Hepatocyte (in vitro differentiated cells): ENCODE data around the gene CRISPLD2. TPM values are rescaled to one million over a fixed set of nuclear protein-coding genes. Genes with fewer than 3 reads are reported as not detected.

Source experiments
- DNase-seq: peaks from one replicate; pipeline ENCODE4 v3.0.0-alpha.2; 2016; ENCODE audit warnings: low spot score
- H2AFZ ChIP-seq: fragments of 200-600 bp; sonication (generic); 2 replicates; pipeline ENCODE4 v1.6.0; 2016; ENCODE audit warnings: antibody characterized with exemption, mild to moderate bottlenecking
- H3K27ac ChIP-seq: fragments of 200-600 bp; sonication (generic); 2 replicates; pipeline ENCODE4 v1.5.1; 2016; ENCODE audit warnings: mild to moderate bottlenecking
- H3K27me3 ChIP-seq: fragments of 200-600 bp; sonication (generic); 2 replicates; pipeline ENCODE4 v1.6.1; 2016
- H3K36me3 ChIP-seq: fragments of 200-600 bp; sonication (generic); replicated peaks from 2 replicates; pipeline ENCODE4 v1.5.1; 2016; ENCODE audit warnings: low read depth; ENCODE audit not compliant: insufficient read depth
- H3K4me1 ChIP-seq: fragments of 200-600 bp; sonication (generic); 2 replicates; pipeline ENCODE4 v1.5.1; 2016; ENCODE audit warnings: mild to moderate bottlenecking, moderate library complexity; ENCODE audit not compliant: insufficient read depth
- H3K4me2 ChIP-seq: fragments of 200-600 bp; sonication (generic); 2 replicates; pipeline ENCODE4 v1.6.0; 2016
- H3K4me3 ChIP-seq: fragments of 200-600 bp; sonication (generic); 2 replicates; pipeline ENCODE4 v1.5.1; 2016; ENCODE audit warnings: mild to moderate bottlenecking
- H3K79me2 ChIP-seq: fragments of 200-600 bp; sonication (generic); 2 replicates; pipeline ENCODE4 v1.6.0; 2017; ENCODE audit warnings: mild to moderate bottlenecking
- H3K9me2 ChIP-seq: fragments of 200-600 bp; sonication (generic); replicated peaks from 2 replicates; pipeline ENCODE4 v1.6.0; 2017; ENCODE audit warnings: mild to moderate bottlenecking; ENCODE audit not compliant: insufficient read depth
- H3K9me3 ChIP-seq: fragments of 200-600 bp; sonication (generic); 2 replicates; pipeline ENCODE4 v1.5.1; 2016; ENCODE audit warnings: low read depth, mild to moderate bottlenecking
- H4K20me1 ChIP-seq: fragments of 200-600 bp; sonication (generic); 2 replicates; pipeline ENCODE4 v1.6.0; 2016; ENCODE audit warnings: mild to moderate bottlenecking; ENCODE audit not compliant: insufficient read depth, poor library complexity, severe bottlenecking
- EZH2 ChIP-seq: fragments of 200-600 bp; sonication (generic); IDR thresholded peaks from 2 replicates; pipeline ENCODE4 v1.6.1; 2016; ENCODE audit warnings: antibody characterized with exemption, mild to moderate bottlenecking, borderline replicate concordance
- EZH2phosphoT487 ChIP-seq: fragments of 200-600 bp; sonication (generic); IDR thresholded peaks from one replicate; pipeline ENCODE4 v1.6.1; 2018; ENCODE audit warnings: antibody characterized with exemption, mild to moderate bottlenecking, low read depth, moderate library complexity; ENCODE audit not compliant: unreplicated experiment, severe bottlenecking
- WGBS: methylation state at CpG from one replicate; pipeline ENCODE4 v1.1.6; 2016; ENCODE audit warnings: low lambda C conversion rate; ENCODE audit errors: missing lambda C conversion rate; 5-methylcytosine and 5-hydroxymethylcytosine counted together
- polyA plus RNA-seq: library from polyadenylated mRNA; unstranded; fragments of >200 nt; fragmentation: Nextera tagmentation; extraction: Ambion mirVana; gene quantifications from 2 replicates; pipeline ENCODE4 v1.2.1, GENCODE V29; 2016
- total RNA-seq: library from RNA; depleted of rRNA; stranded (reverse); fragments of >200 nt; gene quantifications from 2 replicates; pipeline ENCODE4 v1.2.3, GENCODE V29; 2014
- TF ChIP-seq, protein P1 (sequence below): fragments of 200-600 bp; sonication (generic); IDR thresholded peaks from 2 replicates; pipeline ENCODE4 v1.5.1; 2016; ENCODE audit warnings: antibody characterized with exemption, mild to moderate bottlenecking; ENCODE audit not compliant: poor library complexity

Gene CRISPLD2
- total and polyA plus RNA-seq, 2 experiments from 2014 or later = 281 to 315 TPM

DNA sequence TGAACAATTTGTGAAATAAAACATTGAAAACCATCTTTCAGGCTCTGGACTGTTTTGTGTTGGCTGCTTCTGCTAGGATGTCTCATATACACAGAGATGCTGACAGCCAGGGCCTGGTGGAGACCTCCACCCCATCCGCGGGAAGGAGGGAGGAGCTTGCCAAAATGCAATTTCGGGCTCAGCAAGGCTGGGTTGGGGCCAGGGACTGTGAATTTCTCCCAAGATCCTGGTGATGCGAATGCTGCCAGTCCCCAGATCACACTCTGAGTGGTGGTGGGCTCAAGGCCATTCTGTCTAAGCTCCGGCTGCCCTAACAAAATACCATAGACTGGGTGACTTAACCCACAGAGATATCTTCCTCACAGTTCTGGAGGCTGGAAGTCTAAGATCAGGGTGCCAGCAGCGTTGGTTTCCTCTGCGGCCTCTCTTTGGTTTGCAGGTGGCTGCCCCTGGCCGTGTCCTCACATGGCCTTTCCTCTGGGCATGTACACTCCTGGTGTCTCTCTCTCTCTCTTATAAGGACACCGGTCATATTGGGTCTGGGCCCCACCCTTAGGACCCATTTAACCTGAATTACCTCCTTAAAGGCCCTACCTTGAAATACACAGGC, 89.8 kb downstream of the CRISPLD2 start:
- Histone ChIP-seq H3K9me3 (no peaks in the 10 kb centered on the region), H2AFZ (no peak overlapping the region), H3K27me3 (no peaks in the 10 kb centered on the region), H3K36me3 (no peaks in the 10 kb centered on the region), H3K4me1 (peaks cover 15% of the 10 kb centered on the region), H4K20me1 (no peaks in the 10 kb centered on the region), H3K4me3 (no peak overlapping the region), H3K79me2 (no peaks in the 10 kb centered on the region), H3K27ac (no peak overlapping the region), H3K4me2 (no peak overlapping the region), H3K9me2 (no peaks in the 10 kb centered on the region)
- TF ChIP-seq EZH2 = no peak
- TF ChIP-seq, protein P1, sequence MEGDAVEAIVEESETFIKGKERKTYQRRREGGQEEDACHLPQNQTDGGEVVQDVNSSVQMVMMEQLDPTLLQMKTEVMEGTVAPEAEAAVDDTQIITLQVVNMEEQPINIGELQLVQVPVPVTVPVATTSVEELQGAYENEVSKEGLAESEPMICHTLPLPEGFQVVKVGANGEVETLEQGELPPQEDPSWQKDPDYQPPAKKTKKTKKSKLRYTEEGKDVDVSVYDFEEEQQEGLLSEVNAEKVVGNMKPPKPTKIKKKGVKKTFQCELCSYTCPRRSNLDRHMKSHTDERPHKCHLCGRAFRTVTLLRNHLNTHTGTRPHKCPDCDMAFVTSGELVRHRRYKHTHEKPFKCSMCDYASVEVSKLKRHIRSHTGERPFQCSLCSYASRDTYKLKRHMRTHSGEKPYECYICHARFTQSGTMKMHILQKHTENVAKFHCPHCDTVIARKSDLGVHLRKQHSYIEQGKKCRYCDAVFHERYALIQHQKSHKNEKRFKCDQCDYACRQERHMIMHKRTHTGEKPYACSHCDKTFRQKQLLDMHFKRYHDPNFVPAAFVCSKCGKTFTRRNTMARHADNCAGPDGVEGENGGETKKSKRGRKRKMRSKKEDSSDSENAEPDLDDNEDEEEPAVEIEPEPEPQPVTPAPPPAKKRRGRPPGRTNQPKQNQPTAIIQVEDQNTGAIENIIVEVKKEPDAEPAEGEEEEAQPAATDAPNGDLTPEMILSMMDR = no peak
- TF ChIP-seq EZH2phosphoT487 = no peak
- no peak for DNase-seq
- 82% methylated on average over 9 of the region's 9 CpGs for WGBS

GRCh38 chr16:84911486-84912216, 91.9 kb downstream of the CRISPLD2 start:
- no peaks in the 10 kb centered on the region for H4K20me1 ChIP-seq
- no peaks in the 10 kb centered on the region for H3K9me2 ChIP-seq
- 90% methylated on average over 16 of the region's 16 CpGs for WGBS
- H3K9me3 ChIP-seq = no peaks in the 10 kb centered on the region
- peaks cover 15% of the 10 kb centered on the region for H3K4me1 ChIP-seq
- no peak overlapping the region for H3K4me3 ChIP-seq
- H3K27me3 ChIP-seq = no peaks in the 10 kb centered on the region
- TF ChIP-seq, protein P1 = no peak
- TF ChIP-seq EZH2 (no peak), EZH2phosphoT487 (no peak)
- H2AFZ ChIP-seq = no peak overlapping the region
- H3K27ac ChIP-seq = no peak overlapping the region
- DNase-seq = no peak
- no peaks in the 10 kb centered on the region for H3K79me2 ChIP-seq
- no peak overlapping the region for H3K4me2 ChIP-seq
- H3K36me3 ChIP-seq = no peaks in the 10 kb centered on the region

- Histone ChIP-seq H3K4me2 (no peak overlapping the region), H3K27ac (peak overlapping the region; percentile 5), H3K36me3 (no peaks in the 10 kb centered on the region), H3K4me3 (no peak overlapping the region), H3K4me1 (peaks cover 12% of the 10 kb centered on the region), H3K9me2 (no peaks in the 10 kb centered on the region), H3K79me2 (no peaks in the 10 kb centered on the region), H3K27me3 (no peaks in the 10 kb centered on the region), H3K9me3 (no peaks in the 10 kb centered on the region), H4K20me1 (no peaks in the 10 kb centered on the region), H2AFZ (no peak overlapping the region)
- WGBS = 26% methylated on average over 6 of the region's 6 CpGs
- TF ChIP-seq EZH2 = no peak
- TF ChIP-seq EZH2phosphoT487 = no peak
- TF ChIP-seq, protein P1 = no peak
- DNase-seq = no peak
These were observed 93.5 kb downstream of the CRISPLD2 start for GRCh38 chr16:84913315-84913714.
